ENCODE results near the gene SHISA8.
"Not testable (repeated sequence)": the region's sequence is repeated elsewhere in the genome, so short reads cannot be mapped to it uniquely, and the experiment has no call there.

Gene SHISA8

DNA sequence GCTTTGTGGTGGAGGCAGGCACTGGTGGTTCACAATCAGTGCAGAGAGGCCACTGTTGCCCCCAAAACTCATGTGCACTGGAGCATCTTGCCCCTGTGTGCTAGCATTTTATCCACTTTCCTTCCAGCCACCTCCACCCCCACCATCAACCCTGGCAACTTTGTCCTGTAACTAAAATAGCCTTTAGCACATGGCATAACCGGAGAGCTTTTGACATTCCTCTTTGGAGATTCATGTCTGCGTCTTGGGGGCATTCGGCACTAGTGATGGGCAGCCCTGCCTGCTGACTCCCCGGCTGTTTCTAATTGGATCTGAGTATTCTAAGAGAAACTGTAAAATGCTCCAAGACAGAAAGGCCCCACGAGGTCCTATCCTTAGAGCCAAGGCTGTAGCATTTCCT lies 15.8 kb downstream of the SHISA8 start:
- no peak for DNase-seq (ENCODE audit: low spot score)

DNA sequence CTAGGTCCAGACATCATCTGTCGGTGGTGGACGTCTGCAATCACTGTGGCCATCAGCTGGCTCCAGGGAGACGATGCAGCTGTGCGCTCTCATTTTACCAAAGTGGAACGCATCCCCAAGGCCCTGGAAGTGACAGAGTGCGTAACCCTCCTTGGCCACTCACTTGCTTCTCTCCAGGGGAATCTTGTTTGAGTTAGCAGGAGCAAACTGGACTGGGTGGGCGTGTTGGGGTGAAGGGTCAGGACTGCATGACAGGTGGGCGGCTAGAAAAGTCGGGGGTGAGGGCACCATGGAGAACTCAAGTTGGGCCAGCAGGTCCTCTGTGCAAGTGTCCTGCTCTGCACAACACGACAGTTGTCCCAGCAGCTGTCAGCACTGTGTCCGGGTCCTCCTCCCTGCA lies 16.2 kb downstream of the SHISA8 start:
- DNase-seq (ENCODE audit: low spot score): no peak

DNA sequence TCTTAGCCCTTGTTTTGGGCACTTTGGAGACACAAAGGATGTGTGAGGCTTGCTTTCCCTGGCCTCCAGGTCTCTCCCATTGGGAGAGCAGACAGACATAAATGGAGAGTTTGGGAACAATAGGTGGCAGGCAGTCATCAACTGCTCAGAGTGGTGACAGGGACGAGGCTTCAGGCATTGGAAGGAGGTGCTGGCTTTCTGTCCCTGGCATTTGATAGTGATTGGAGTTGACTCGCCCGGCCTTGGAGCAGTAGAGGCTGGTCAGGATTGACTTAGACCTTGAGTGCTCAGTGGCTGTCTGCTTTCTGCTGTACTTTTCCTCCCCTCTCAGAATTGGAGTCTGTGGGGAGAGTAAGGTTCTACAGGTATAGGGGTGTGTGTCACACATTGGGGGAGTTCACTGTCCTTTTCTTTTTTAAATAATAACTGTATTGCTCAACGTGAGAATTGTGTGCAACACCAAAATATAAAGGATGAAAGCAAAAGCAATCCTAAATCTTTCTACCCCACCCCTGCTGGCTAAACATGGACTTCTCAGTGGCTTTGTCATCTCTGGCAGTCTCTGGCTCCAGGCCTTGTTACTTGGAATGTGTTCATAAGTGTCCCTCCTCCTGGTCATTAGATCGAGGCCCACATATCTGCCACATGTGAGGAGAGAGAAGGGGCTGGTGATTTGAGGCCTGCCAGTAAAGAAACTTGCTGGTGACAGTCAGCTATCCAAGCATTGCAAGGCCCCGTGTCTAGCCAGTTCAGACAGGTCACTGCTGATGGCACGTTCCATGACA lies 21.1 kb downstream of the SHISA8 start:
- DNase-seq (ENCODE audit: low spot score): no peak

DNA sequence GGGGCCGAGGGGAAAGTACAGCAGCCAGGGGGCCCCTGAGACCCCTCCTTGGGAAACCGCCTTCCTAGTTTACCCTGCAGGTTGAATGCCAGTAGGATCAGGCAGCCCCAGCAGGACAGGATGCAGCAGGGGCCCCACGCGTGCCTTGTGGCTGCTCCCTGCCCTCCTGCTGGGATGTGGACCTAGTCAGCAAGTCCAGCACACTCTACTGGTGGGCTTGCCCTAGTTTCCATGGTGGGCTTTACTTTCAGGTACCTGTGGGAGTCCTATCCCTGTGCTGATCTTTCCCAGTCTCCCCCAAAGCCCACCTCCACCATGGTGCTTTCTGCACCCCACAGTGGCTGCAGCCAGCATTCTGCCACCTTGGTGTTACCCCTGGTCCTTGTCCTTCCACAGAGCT lies 22.2 kb downstream of the SHISA8 start:
- DNase-seq (ENCODE audit: low spot score): no peak

DNA sequence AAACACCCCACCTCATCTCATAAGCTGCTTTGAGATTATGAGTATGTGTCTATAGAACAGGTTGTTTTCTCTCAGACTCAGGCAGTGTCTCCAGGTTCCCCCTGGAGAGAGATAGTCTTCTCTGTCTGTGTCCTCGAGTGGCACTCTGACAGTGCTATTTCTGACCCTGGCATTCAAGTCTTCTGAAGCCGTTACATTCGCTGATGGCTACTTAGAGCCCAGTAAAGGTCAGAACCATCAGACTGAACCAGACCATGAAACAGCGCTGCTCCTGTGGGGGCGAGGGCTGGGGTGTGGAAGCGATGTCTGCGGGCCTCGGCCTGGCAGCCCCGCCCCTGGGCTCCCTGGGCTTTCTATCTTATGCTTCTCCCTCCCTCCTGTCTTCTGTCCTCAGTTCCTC lies 23.5 kb downstream of the SHISA8 start:
- no peak for DNase-seq (ENCODE audit: low spot score)

DNA sequence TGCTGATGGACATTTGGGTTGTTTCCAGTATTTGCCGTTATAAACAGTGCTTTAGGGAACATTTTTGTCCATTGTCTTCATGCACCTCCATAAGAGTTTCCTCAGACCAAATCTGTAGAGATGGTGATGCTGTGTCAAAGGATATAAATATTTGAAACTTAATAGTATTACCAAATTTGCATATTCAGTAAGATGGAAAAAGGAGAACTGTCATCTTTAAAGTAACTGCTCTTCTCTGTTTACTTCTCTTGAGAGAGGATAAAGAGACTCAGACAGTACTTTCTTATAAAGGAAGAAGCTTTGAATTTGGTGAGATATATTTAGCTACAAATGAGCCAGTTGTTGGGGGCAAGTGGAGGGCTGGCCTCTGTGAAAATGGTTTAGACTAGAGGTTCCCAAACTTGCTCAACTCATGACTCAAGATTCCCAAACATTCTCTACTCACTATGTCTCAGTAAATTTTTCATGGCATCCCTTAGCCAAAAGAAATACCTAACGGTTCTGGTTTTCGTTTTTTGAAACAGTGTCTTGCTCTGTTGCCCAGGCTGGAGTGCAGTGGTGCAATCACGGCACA lies 26.2 kb downstream of the SHISA8 start:
- no peak for DNase-seq (ENCODE audit: low spot score)

DNA sequence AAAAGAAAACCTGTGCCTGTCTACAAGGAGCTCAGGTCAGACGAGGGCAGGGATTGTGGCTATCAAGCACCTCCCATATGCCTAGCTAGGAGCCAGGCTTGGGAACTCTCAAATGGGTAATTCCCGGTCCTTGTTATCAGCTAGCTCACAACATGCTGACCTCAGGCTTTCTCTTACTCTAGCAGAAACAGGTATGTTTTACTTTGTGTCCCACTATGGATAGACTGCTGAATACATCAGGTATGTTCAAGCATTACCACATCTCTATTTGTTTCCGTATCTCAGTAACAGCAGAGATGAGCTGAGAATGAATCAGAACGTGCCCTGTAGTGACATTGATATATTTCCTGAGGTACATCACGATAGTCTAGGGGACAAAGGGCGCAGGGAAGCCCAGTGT lies 29.4 kb downstream of the SHISA8 start:
- DNase-seq (ENCODE audit: low spot score): no peak

DNA sequence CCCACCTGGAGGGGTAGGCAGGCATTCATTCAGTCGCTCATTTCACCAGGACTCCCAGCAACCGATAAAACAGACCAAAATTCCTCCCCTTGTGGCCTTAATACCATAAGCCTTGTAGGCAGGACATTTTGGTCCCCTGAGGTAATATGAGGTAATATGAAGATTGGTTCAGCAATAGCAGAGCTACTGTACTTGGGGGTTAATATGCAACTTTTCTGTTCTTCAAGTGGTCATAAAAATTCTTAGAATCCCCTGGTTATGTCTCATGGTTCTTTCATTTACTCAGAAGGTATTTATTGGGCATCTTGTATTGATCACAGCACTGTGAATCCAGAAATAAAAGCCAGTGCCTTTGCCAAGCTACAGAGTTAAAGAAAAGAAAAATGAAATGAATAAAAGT lies 29.8 kb downstream of the SHISA8 start:
- no peak for DNase-seq (ENCODE audit: low spot score)

DNA sequence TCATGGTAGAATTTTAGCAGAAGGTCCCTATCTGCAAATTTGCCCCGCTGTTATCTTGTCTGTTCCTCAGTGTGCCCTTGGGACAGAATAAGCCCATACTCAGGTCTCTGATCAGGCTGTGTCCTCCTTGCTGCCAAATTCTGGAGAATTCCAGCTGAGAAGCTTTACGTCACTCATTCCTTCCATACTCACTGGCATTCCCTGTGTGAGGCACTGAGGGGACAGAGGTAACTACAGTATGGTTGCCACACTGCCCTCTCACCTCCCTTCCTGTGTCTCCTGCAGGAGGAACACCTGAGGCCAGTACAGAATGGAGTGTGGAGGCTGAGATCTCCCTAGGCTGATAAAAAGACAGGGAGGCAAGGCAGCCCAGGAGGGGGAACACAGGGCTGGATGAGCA lies 31.5 kb downstream of the SHISA8 start:
- DNase-seq (ENCODE audit: low spot score): no peak

DNA sequence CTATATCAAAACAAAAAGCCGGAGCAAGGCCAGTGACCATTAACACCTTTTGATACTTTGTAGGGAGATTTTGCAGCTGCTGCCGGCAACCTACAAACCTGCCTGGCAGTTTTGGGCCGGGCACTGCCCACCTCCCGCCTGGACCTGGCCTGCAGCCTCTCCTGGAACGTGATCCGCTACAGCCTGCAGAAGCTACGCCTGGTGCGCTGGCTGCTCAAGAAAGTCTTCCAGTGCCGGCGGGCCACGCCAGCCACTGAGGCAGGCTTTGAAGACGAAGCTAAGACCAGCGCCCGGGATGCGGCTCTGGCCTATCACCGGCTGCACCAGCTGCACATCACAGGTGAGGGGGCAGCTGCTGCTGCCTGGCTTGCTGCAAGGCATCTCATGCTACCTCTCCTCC lies 34.2 kb downstream of the SHISA8 start:
- no peak for DNase-seq (ENCODE audit: low spot score)

DNA sequence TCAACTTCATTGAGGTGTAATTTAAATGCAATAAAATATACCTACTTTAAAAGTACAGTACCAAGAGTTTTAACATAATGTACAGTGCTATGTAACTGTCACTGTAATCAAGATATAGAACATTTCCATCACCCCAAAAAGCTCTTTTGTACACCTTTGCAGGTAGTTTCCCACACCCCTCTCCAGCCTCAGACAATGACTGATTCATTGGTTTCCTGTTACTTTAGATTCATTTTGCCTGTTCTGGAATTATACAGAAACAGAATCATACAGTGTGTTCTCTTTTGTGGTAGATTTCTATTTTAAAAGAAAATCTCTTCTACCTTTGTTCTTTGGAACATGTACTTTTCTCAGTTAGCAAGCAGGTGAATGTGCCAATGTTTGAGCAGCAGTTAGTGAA lies 38.2 kb downstream of the SHISA8 start:
- DNase-seq (ENCODE audit: low spot score): no peak

DNA sequence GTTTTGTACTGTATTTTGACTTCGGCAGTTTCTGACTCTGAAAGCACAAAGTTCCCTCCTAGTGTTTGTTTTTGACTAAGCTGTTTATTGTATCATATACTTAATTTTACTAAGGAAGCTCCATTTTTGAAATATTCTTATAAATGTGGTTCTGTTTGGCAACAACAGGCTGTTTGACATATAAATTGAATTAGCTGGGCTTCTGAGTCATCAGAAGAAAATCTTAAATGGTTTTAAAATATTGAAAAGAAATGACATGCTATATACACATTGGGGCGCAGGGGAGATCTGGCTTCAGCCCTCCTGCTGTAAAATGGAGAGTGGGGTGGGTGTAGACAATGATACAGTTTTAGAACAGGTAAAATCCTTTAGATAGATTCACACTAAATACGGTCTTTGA lies 38.6 kb downstream of the SHISA8 start:
- DNase-seq (ENCODE audit: low spot score): no peak

DNA sequence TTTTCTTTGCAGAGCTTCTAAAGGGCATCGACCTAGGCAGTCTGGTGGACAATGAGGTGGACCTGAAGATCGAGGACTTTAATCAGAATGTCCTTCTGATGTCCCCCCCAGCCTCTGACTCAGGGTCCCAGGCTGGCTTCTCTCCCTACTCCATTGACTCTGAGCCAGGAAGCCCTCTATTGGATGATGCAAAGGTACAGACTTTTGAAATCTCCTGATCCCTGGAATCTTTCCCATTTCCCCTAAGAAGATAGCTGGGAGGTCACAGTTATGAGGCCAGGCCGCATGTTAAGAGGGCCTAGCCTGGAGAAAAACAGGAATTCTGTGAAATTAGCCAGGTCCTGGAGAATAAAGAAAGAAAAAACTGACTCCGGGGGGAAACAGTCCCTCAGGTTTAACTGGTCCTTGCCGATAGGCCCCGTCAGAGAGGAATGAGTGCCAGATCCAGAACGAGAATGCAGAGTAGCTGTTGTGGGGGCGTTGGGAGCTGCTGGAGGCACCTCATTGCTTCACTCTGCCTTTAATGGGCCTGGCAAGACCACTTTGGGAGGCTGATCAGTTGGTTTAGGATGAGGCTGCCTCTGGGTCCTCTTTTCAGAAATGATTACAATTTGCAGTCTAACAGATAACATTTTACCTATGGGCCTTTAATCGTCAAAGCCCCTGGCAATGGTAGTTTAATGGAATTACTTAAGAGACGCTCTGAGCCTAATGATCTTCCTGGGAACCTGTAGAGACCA lies 39.2 kb downstream of the SHISA8 start:
- no peak for DNase-seq (ENCODE audit: low spot score)

DNA sequence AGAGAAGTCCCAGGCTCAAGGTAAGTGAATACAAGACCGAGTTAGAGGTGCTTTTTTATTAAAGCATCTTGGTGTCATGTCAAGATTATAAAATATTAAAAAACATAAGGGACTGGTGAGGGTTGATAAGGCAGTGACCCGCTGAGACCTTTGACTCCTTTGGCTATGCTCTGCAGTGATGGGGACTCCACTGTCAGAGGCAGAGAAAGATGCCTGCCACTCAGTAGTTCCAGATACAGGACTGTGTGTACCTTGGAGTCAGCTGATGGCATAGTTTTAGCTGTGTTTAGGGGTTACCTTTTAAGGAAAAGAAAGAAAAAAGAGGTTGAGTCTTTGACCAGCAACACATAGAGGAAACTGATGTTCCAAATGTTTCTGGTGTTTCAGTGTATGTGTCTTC lies 40.8 kb downstream of the SHISA8 start:
- DNase-seq (ENCODE audit: low spot score): no peak

DNA sequence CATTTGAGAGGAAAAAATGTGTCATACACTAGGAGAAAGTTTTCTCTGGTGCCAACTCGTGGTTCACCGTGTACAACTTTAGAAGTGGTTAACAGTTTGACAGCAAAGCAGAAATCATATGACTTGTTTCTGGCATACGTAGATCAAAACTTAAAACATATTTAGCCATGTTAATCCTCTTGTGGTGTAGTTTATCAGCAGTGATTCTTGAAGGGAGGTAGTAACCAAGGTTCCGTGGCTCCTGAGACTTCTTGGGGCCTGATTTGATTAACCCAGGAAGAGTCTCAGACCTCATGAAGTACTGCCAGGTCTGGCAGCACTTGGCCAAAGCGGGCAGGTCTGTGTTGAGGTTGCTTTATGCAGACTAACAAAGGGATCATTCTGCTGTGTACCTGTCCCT lies 41.5 kb downstream of the SHISA8 start:
- DNase-seq (ENCODE audit: low spot score): no peak

DNA sequence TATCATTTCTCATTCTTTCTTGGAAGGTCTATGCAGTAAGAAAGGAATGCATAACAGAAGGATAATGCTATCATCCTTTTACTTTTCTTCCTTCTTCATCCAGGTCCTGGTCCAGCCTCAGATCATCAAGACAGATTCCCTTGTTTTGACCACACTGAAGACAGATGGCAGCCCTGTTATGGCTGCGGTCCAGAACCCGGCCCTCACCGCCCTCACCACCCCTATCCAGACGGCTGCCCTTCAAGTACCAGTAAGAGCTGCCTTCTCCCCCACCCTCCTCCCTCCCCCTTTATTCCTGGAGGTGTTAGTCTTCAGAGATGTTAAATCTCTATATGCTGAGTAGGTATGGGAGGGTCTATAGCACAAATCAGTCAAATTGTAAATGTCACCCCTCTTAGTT lies 44.1 kb downstream of the SHISA8 start:
- no peak for DNase-seq (ENCODE audit: low spot score)

DNA sequence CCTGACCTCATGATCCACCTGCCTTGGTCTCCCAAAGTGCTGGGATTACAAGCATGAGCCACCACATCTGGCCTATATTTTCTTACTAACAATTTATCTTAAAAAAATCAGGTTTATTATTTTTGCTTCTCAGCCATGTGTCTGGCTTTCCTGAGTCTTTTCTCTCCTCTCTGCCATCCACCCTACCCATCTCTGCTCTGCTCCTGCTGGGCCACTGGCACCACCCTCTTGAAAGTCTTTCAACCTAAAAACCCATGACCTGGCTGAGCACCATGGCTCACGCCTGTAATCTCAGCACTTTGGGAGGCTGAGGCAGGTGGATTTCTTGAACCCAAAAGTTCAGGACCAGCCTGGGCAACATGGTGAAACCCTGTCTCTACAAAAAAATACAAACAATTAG lies 44.8 kb downstream of the SHISA8 start:
- DNase-seq (ENCODE audit: low spot score): not testable (repeated sequence)

DNA sequence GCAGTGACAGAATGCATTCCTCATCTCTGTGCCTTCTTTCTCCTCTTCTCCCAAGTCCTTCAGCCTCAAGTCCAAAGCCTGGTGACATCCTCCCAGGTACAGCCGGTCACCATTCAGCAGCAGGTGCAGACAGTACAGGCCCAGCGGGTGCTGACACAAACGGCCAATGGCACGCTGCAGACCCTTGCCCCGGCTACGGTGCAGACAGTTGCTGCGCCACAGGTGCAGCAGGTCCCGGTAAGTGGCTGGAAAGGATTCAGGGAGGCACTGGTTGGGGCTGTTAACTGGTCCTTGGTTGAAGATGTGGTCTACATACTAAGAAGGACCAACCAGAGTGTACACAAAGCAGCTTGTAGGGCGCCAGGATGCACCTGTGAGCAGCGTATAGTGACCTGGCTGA lies 46.3 kb downstream of the SHISA8 start:
- DNase-seq (ENCODE audit: low spot score): no peak

DNA sequence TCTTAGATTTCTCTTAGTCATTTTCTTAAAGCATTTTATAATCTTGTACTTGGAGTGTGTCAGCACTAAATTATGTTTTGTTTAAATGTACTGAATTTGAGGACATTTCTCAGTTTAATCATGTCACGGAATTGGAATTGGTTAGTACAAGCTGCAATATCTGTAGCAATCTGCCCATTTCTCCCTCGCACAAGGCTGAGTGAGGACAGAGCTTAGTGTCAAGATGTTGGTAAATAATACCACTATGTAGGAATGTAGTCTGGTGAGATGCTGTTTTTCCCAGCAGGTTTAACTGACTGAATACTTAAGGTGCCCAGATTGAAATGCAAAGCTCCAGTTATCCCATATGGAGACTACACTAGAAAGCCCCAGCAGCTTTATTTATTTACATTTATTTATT lies 51.4 kb downstream of the SHISA8 start:
- no peak for DNase-seq (ENCODE audit: low spot score)

DNA sequence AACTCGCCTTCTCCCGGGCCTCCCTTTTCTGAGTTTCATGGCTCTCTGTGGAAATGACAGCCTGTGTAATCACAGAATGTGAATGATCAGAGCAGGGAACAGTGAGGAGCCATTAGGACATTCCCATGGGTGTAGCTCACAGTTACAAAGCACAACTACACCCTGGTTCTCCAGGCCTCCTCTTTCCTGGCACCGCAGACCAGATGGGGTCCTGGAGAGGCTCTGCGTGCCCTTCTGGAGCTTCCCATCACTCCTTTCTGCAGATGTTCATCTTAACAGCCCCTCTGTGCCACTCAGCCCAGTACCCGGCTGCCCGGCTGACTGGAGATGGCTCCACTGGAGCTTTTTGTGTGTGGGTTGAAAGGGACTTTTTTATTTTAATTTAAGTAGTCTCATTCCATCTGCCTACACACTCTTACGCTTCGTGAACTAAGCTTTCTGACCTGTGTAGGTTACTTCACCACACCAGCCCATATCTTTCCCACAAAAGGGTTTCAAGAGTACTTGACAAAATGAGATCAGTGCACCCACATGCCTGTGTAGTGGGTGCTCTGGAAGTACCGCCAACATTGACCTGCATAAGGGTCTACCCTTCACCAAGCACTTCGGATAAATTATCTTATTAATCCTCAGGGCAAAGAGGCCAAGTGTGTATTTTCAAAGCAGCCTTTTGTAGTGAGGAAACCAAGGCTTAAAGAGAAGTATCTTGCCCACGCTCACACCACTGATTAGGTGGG lies 52.2 kb downstream of the SHISA8 start:
- no peak for DNase-seq (ENCODE audit: low spot score)

DNA sequence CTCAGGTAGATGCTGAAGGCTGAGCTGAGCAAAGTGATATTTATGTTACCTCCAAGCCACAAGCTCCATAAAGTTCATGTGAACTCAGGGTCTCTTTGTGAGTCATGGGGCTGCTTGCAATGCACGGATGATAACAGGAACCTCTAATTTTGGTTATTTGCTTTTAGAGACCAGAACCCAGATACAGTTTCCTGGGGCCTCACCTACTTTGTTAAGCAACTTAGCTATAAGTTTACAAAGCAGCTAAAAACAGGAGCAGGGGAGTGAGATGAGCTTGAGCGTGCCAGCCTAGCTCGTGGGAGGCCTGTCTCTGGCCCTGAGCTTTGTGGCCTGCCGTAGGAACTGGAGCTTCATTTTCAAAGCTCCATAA lies 52.7 kb downstream of the SHISA8 start:
- no peak for DNase-seq (ENCODE audit: low spot score)
